Activated CD8-positive, alpha-beta memory T cell treated with anti-CD3 and anti-CD28 coated beads for 24 hours (primary cell): ENCODE measurements around the gene MACF1.
"Not testable (repeated sequence)": the region's sequence is repeated elsewhere in the genome, so short reads cannot be mapped to it uniquely, and the experiment has no call there.

ENCODE experiments used
- DNase-seq: peaks from one replicate; pipeline ENCODE4 v3.0.0-alpha.2; 2020

The MACF1 gene

DNA sequence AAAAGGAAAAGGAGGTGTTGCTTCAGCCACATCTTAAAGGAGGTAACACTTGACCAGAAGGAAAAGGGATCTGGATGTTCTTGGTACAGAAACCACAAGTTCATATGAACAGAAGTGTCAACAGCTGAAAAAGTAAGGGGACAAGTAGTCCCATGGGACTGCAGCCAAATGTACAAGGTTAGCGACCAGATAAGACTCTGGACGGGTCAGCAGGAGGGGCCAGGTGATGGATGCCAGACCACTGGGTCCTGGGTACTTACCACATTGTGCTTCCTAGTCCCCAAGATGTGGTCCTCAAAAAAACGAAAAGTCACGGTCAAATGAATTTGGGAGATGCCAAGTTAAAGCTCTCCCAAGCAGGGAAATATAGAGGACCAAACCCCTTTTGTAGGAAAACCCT is 270.3 kb downstream of the MACF1 start:
- DNase-seq: no peak

DNA sequence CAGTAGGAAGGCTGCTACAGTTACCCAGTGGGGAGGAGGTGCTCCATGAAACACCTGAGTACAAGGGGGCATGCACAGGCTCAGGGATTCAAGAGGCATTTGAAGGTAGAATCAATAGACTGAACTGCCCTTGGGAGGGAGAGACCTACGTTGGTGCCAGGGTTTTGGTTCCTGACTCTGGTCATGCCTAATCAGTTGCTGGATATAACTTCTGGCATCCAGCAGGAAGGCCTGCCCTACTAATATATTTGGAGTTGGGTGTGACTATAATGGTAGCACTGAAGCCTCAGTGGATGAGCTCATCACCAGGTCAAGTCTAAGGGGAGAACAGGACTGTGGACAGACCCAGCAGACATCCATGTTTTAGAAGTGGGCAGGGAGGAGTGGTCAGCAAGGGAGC is 271.1 kb downstream of the MACF1 start:
- DNase-seq: not testable (repeated sequence)

DNA sequence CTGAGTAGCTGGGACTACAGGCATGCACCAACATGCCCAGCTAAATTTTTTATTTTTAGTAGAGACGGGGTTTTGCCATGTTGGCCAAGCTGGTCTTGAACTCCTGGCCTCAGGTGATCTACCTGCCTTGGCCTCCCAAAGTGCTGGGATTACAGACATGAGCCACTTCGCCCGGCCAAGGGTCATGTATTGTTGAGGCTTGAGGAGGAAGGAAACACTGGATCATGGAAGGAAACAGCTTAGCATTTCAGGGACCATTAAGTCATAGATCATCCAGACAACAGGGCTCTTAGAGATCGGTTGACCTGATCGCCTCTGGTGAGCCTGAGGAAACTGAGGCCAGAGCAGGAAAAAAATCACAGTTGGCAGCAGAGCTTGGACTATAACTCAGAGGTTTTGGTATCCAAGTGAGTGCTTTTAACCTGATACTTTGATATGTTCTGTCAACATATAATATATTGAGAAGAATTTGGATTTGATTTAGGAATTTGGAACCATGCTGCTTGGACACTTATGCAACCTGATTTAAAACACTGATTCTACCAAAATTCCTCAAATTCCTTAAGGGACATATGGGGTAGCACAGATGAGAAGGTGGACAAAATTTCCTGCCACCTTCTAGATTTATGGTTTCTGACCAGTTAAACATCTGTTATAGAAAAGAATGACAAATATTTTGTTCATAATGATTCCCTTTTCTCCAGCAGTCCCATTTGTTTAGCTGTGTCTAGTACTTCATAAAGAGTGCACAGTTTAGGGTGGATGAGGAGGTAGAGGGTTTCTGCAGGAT is 273.8 kb downstream of the MACF1 start:
- DNase-seq: no peak

GRCh38 chr1:39481289-39481688 is 276.8 kb downstream of the MACF1 start:
- DNase-seq: no peak

DNA sequence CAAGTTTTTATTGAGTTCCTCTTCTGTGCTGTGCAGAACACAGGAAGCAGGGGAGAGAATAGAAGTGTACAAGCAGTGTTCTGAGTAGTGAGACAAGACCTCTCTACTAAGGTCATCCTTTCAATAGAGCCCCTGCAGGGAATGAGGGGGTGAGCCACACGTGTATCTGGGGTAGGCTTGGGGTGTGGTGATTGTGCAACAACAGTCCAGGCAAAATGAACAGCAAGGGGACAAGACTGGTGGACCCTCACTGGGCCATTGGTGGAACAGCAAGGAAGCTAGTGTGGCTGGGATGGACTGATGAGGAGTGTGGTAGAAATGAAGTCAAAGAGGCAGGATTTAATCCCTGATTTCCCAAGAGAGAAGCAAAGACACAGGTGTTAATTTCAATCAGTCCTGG is 278.8 kb downstream of the MACF1 start:
- no peak for DNase-seq

- DNase-seq: no peak
Observed at GRCh38 chr1:39484564-39484963, 280.1 kb downstream of the MACF1 start.

- no peak for DNase-seq
Observed at GRCh38 chr1:39485046-39485803, 280.7 kb downstream of the MACF1 start.

- DNase-seq: no peak
Observed at GRCh38 chr1:39488012-39488545, 283.6 kb downstream of the MACF1 start.

DNA sequence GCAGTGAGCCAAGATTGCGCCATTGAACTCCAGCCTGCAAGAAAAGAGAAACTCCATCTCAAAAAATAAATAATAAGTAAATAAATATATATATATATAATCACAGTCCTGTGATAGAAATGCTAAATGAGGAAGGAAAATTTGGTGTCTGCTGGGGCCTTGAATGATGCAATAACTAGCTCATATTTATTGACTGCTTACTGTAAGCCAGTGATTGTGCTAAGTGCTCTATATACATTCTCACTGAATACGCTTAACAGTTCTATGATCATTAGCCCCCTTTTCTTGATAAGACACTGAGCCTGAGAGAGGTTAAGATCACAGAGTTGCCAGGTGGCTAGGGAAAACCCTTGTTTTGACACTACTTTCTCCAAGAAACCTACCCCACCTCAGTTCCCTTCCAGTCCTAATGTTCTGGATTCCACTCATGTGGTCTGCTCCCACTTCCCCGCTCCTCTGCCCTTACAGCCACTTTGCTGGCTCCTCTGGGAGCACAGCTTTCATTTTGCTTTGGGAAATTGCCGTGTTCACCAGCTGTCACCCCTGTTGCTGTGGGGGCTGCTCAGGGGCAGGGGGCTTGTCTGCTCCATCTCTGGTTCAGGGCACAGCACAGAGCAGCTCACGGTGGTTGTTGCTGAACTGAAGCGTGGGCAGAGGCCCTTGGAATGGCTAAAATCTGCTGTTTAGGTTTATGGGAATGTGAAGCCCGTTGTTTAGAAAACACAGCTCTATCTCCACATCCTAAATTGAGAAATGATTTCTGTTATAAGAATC is 284.5 kb downstream of the MACF1 start:
- DNase-seq: no peak

GRCh38 chr1:39489567-39490239 is 285.2 kb downstream of the MACF1 start:
- DNase-seq: no peak

GRCh38 chr1:39490596-39491145 is 286.2 kb downstream of the MACF1 start:
- DNase-seq: peak; percentile 74

DNA sequence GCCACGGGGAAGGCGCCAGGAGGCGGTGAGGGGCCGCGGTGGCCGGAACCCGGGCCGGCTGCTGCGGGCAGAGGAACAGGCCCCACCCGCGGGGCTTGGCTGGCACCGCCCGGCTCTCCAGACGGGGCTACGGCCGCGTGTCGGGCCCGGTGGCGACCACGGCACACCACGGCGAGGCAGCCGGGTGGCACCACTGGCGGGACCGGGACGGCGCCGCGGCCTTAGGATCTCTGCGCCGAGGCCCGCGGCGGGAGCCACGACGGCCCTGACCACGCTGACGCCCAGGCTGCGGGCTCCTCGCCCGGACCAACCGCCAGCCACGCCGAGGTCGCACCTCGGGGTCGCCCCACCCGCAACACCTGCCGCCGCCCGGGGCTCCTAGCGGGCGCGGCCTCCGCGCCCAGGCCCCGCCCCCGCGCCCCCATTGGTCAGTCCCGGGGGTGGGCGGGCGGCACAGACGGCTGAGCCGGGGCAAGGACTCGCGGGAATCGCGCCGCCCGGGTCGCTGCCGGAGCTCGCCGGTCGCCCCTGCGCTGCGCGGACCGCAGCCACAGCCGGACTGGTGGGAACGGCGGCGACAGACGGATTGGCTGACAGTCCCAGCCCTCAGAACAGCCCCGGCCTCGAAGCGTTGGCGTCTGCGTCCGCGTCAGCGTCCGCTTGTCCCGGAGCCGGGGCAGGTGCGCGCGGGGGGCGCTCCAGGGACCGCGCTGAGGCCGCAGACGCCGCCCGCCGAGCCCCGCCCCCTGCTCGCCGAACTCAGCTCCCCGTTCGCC is 286.8 kb downstream of the MACF1 start, which contains the start of gene BMP8A:
Gene BMP8A (plus strand): TSS at position 491 of the 776 bp plus-strand sequence. CDS start 356 bp downstream, outside the sequence.
- DNase-seq: peak; percentile 88

GRCh38 chr1:39492118-39493042 is 287.9 kb downstream of the MACF1 start:
- DNase-seq: not testable (repeated sequence)

DNA sequence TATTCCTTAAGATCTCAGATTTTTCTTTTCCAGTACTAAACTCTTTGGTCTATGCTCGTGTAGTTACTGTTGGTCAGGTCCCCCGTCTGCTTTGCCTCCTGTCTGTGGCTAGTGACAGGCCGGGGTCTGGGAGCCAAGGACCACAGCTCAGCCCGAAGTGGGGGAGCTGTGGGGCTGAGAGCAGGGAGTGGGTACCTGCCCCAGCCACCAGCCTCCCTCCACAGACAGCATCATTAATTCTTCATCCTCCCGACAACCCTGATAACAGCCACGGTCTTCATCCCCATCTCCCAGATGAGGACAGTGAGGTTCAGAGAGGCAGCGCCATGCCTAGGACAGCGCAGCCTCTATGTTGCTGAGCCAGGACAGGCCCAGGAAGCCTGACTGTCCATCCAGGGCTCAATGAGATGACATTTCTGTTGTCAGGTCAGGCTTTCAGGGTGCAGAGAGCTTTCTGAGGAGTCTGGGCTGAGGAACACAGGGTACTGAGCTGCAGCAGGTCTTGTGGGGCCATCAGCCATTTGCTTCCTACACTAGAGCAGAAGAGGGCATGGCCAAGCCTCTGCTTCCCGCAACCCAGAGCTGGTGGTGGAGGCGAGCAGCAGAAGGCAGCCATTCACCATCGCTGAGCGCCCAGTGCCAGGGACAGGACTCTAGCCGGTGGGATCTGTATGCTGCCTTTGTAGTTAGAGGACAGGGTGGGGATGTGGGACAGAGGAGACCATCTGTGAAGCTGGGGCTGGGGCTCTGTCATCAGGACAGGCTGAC is 288.7 kb downstream of the MACF1 start:
- DNase-seq: not testable (repeated sequence)

DNA sequence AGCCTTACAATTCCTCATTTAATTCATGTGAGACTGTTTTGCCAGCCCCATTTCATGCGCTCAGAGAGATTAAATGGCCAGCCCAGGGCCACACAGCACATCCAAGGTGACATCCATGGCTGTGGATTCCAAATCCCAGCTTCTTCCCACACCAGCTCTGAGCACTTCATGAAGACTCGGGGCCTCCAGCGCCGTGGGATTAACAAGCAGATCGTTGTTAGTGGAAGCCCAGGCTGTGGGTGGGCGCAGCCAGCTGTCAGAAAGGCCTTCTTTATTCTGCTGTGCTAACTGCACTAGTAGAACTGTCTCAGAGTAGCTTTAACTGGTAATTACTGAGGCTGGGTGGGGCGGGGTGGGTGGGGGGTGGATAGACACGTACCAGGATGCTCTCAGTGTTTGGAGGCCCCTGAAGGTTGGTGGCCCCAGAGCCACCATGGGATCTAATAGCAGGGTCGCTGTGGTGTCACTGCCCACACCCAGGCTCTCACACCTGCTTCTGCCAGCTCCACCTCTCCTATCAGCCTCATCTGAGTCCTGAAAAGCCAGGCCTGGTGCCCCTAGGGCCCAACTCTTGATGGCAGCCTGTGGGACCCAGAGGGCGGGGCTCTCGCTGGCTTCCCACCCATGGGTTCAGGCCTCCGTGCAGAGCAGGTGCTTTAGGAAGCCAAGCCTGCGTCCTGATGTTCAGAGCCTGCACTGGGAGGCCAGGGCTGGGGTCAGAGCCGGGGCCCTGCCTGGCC is 290.3 kb downstream of the MACF1 start:
- DNase-seq: no peak

GRCh38 chr1:39496520-39496919 is 292.0 kb downstream of the MACF1 start:
- DNase-seq: not testable (repeated sequence)

- no peak for DNase-seq
Observed at GRCh38 chr1:39497585-39497984, 293.1 kb downstream of the MACF1 start.

DNA sequence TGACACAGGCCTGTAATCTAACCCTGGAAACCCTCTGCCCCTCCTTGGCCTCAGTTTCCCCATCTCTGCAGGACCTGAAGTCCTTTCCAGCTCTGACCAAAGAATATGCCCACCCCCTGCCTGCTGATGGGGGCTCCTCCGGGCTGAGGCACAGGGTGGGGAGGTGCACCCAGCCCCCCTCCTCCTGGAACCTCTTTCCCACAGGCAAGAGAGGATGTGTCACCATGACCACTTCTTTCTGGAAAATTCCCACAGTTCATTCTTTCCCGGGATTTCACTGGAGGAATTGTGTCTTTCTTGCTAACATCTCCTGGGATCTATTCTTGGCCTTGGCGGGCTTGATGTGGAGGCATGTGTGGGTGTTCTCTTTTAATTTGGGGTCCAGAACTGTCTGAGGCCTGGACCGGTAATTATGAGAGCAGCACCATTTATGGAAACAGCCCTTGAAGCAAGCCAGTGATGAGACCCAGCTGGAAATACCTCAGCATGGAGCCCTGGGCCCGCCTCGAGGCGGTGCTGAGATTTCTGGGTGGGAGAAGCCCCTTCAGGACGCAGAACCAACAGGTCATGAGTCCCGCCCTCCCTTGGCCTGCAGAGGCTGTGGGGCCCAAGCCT is 293.7 kb downstream of the MACF1 start:
- DNase-seq: not testable (repeated sequence)
